Neural crest cell (in vitro differentiated cells): ENCODE data around the gene VWCE. TPM values are rescaled to one million over a fixed set of nuclear protein-coding genes. Genes with fewer than 3 reads are reported as not detected.
"Not testable (repeated sequence)": the region's sequence is repeated elsewhere in the genome, so short reads cannot be mapped to it uniquely, and the experiment has no call there.

Experiments
- DNase-seq: peaks from one replicate; pipeline ENCODE4 v3.0.0; 2021; ENCODE audit warnings: low read depth, mixed read lengths, low spot score
- H3K27ac Mint-ChIP-seq: one replicate; pipeline ENCODE4 v1.8.0; 2021; ENCODE audit warnings: mild to moderate bottlenecking, mixed read lengths; ENCODE audit not compliant: unreplicated experiment
- H3K27me3 Mint-ChIP-seq: 2 replicates; pipeline ENCODE4 v1.8.0; 2021; ENCODE audit warnings: low read depth, mild to moderate bottlenecking, mixed read lengths
- H3K36me3 Mint-ChIP-seq: 2 replicates; pipeline ENCODE4 v1.8.0; 2021; ENCODE audit warnings: low read depth, mild to moderate bottlenecking, mixed read lengths
- H3K4me1 Mint-ChIP-seq: 2 replicates; pipeline ENCODE4 v1.8.0; 2021; ENCODE audit warnings: mixed read lengths
- H3K4me3 Mint-ChIP-seq: one replicate; pipeline ENCODE4 v1.8.0; 2021; ENCODE audit warnings: mild to moderate bottlenecking, mixed read lengths
- H3K9me3 Mint-ChIP-seq: 2 replicates; pipeline ENCODE4 v1.8.0; 2021; ENCODE audit warnings: mixed read lengths
- CTCF ChIP-seq: fragments of 200-600 bp; sonication (generic); conservative IDR thresholded peaks from 2 replicates; pipeline ENCODE4 v1.5.0; 2021; ENCODE audit warnings: antibody characterized with exemption, mild to moderate bottlenecking
- total RNA-seq: library from RNA; stranded (reverse); gene quantifications from 2 replicates; pipeline ENCODE4 v1.2.1, GENCODE V29; 2021

VWCE gene
- total RNA-seq, 1 donor from 2014 or later: 42.0 TPM

DNA sequence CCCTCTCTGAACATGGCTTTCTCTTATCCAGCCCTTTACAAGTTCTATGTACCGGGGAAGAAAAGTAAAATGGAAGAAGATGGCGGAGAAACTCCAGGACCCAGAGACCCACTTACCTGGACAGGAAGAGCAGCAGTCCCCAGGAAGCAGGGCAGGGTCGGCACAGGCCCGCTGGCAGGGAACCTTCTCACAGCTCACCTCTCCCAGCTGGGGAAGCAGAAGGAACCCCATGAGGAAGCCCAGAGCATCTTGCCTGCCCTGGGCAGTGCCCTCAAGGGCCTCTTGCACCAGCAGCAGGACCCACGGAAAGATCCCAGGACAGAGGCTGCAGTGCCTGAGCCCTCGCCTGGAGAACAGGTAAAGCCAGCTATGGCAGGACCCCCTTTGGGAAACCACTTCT, 30.7 kb downstream of the VWCE start:
- Mint-ChIP-seq H3K36me3 (peaks cover 16% of the 10 kb centered on the region), H3K27me3 (no peaks in the 10 kb centered on the region), H3K4me1 (no peaks in the 10 kb centered on the region), H3K9me3 (no peaks in the 10 kb centered on the region), H3K4me3 (no peak overlapping the region), H3K27ac (no peak overlapping the region)
- no peak for DNase-seq
- TF ChIP-seq CTCF: no peak

- Mint-ChIP-seq H3K4me1 (peaks cover 2% of the 10 kb centered on the region), H3K27me3 (no peaks in the 10 kb centered on the region)
- no peak for DNase-seq
Measured at GRCh38 chr11:61259363-61259762, 35.8 kb downstream of the VWCE start.

GRCh38 chr11:61258546-61258945, 36.6 kb downstream of the VWCE start:
- no peak for TF ChIP-seq CTCF
- Mint-ChIP-seq H3K4me3 (no peak overlapping the region), H3K9me3 (no peaks in the 10 kb centered on the region), H3K27me3 (no peaks in the 10 kb centered on the region), H3K4me1 (peaks cover 5% of the 10 kb centered on the region), H3K36me3 (peaks cover 10% of the 10 kb centered on the region), H3K27ac (no peak overlapping the region)
- DNase-seq: no peak

More at GRCh38 chr11:61259363-61259762, 35.8 kb downstream of the VWCE start:
- H3K9me3 Mint-ChIP-seq: no peaks in the 10 kb centered on the region
- no peak overlapping the region for H3K27ac Mint-ChIP-seq
- no peak overlapping the region for H3K4me3 Mint-ChIP-seq
- TF ChIP-seq CTCF: no peak
- H3K36me3 Mint-ChIP-seq: peaks cover 8% of the 10 kb centered on the region

DNA sequence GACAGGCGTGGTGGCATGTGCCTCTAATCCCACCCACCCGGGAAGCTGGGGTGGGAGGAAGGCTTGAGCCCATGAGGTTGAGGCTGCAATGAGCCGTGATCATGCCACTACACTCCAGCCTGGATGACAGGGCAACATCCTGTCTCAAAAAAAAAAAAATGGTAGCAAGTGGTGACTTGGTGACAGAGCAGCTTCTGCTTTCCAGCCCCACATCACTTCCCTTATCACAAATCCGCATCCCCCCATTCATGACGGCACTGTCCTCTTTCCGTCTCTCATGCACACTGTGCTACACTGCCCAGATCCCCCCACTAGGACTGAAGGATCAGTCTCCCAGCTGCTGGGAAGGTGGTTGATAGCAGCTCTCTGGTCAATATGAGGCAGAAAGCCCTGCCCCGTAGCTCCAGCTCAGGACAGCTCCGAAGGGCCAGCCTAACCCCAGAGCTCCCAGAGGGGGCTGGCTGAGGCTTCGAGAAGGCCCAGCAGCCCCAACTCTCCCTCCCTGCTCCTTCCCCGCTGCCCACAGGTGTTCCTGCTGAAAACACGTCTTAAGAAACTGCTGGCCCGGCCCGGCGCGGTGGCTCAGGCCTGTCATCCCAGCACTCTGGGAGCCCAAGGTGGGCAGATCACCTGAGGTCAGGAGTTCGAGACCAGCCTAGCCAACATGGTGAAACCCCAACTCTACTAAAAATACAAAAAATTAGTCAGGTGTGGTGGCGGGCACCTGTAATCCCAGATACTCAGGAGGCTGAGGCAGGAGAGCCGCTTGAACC, 38.2 kb downstream of the VWCE start:
- H3K36me3 Mint-ChIP-seq: peaks cover 7% of the 10 kb centered on the region
- H3K4me1 Mint-ChIP-seq: peaks cover 5% of the 10 kb centered on the region
- H3K27me3 Mint-ChIP-seq: no peaks in the 10 kb centered on the region
- DNase-seq: no peak
- no peak for TF ChIP-seq CTCF
- H3K27ac Mint-ChIP-seq: no peak overlapping the region
- H3K9me3 Mint-ChIP-seq: no peaks in the 10 kb centered on the region
- no peak overlapping the region for H3K4me3 Mint-ChIP-seq

- no peak overlapping the region for H3K27ac Mint-ChIP-seq
- H3K9me3 Mint-ChIP-seq: no peaks in the 10 kb centered on the region
- no peak overlapping the region for H3K4me3 Mint-ChIP-seq
- H3K27me3 Mint-ChIP-seq: no peaks in the 10 kb centered on the region
- peaks cover 5% of the 10 kb centered on the region for H3K4me1 Mint-ChIP-seq
- TF ChIP-seq CTCF: peak; percentile 81
- peaks cover 3% of the 10 kb centered on the region for H3K36me3 Mint-ChIP-seq
- DNase-seq: peak; percentile 69
Measured at GRCh38 chr11:61254403-61255025, 40.6 kb downstream of the VWCE start.

DNA sequence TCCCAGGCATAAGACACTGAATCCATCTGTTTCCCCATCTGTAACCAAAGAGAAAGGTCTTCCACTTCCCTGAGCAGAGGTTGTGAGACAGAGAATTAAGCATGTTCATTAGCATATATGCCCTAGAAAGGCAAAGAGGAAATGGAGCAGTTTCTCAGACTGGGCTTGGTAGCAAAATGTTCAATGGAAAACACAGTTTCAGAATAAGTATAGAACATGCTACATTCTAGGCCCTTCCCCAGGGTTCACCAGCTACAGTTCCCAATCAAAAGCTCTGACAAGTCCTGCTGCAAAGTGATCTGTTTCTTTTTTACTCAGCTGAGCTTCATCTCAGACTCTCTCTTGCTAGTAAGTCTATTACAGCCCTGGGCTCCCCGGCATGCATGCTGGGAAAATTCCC, 42.8 kb downstream of the VWCE start:
- H3K9me3 Mint-ChIP-seq, H3K4me3 Mint-ChIP-seq, H3K27me3 Mint-ChIP-seq, H3K36me3 Mint-ChIP-seq, H3K4me1 Mint-ChIP-seq, H3K27ac Mint-ChIP-seq, DNase-seq: not testable (repeated sequence)

GRCh38 chr11:61250796-61251765, 44.0 kb downstream of the VWCE start:
- not testable (repeated sequence) for H3K4me1 Mint-ChIP-seq, DNase-seq, H3K27ac Mint-ChIP-seq, H3K9me3 Mint-ChIP-seq, H3K36me3 Mint-ChIP-seq, H3K4me3 Mint-ChIP-seq, H3K27me3 Mint-ChIP-seq

- not testable (repeated sequence) for H3K27me3 Mint-ChIP-seq, H3K36me3 Mint-ChIP-seq, H3K9me3 Mint-ChIP-seq, H3K4me3 Mint-ChIP-seq, H3K27ac Mint-ChIP-seq, H3K4me1 Mint-ChIP-seq, DNase-seq
Measured at GRCh38 chr11:61249201-61249600, 45.9 kb downstream of the VWCE start.
